ENCODE results near the gene DAP.

DNA sequence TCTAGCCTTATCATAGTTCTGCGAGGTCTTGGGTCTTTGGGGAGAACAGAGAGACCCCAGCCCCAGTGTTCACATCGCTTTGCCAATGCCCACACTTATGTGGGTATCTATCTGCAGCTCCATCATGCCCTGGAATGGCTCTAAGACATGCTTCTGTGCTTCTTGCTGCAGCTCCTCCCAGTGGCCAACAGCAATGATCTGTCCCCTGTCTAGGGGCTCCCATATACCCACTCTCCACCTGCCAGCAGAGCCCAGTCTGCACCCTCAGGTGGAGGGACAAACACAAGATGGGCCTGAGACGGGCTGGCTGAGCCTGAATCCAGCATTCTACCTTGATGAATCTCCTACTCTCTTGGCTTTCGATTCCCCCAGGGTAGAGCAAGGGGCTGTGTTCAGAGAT is 14.6 kb upstream of the DAP start:
- TF ChIP-seq, protein P1, sequence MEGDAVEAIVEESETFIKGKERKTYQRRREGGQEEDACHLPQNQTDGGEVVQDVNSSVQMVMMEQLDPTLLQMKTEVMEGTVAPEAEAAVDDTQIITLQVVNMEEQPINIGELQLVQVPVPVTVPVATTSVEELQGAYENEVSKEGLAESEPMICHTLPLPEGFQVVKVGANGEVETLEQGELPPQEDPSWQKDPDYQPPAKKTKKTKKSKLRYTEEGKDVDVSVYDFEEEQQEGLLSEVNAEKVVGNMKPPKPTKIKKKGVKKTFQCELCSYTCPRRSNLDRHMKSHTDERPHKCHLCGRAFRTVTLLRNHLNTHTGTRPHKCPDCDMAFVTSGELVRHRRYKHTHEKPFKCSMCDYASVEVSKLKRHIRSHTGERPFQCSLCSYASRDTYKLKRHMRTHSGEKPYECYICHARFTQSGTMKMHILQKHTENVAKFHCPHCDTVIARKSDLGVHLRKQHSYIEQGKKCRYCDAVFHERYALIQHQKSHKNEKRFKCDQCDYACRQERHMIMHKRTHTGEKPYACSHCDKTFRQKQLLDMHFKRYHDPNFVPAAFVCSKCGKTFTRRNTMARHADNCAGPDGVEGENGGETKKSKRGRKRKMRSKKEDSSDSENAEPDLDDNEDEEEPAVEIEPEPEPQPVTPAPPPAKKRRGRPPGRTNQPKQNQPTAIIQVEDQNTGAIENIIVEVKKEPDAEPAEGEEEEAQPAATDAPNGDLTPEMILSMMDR (conservative IDR thresholded peaks at IDR 0.05 in 1 of 2, IDR thresholded peaks at IDR 0.05 in 1 of 2; ENCODE audit: low read depth in 1 of 2, low read length in 2 of 2) = peak in 1 of 2 donors; percentile 6
- no peak for TF ChIP-seq EZH2 (IDR thresholded peaks at IDR 0.05; ENCODE audit: low read length, missing control alignments)

Data from fibroblast of lung (primary cell).